PFSK-1 (cell line): ENCODE measurements around the gene MPC2.

Experiments used
- FOXP2 ChIP-seq: optimal IDR thresholded peaks from 2 replicates; pipeline ENCODE3; 2011; ENCODE audit warnings: borderline replicate concordance, control low read depth, inconsistent platforms; ENCODE audit not compliant: insufficient read depth; ENCODE audit errors: extremely low read length, extremely low read depth
- POLR2AphosphoS5 ChIP-seq: IDR thresholded peaks from 2 replicates; pipeline ENCODE4 v1.6.1; 2012; ENCODE audit warnings: low read depth, mild to moderate bottlenecking, control low read depth, low read length, moderate library complexity
- SIN3A ChIP-seq: IDR thresholded peaks from 2 replicates; pipeline ENCODE4 v1.6.1; 2012; ENCODE audit warnings: mild to moderate bottlenecking, low read length, moderate library complexity, borderline replicate concordance; ENCODE audit not compliant: insufficient read depth

- no peak for TF ChIP-seq POLR2AphosphoS5
- TF ChIP-seq FOXP2: no peak
- TF ChIP-seq SIN3A: no peak
These were observed 56.3 kb downstream of the MPC2 start for GRCh38 chr1:167880580-167881021.
